ENCODE results near the gene RAD54L. TPM values are rescaled to one million over a fixed set of nuclear protein-coding genes. Genes with fewer than 3 reads are reported as not detected.

The RAD54L gene
- total RNA-seq, 1 donor from 2014 or later: 22.2 TPM

DNA sequence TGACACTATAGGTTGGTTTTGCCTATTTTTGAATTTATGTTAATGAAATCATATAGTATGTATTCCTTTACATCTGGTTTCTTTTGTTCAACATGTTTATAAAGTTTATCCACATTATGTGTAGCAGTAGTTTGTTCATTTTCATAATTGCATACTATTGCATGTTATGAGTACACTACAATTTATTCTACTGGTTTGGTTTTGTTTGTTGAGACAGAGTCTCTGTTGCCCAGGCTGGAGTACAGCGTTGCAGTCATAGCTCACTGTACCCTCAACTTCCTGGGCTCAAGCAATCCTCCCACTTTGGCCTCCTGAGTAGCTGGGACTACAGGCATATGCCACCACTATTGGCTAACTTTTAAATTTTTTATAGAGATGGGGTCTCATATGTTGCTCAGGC lies 21.0 kb downstream of the RAD54L start:
- H4K20me1 ChIP-seq (ENCODE audit: low read depth): no peaks in the 10 kb centered on the region
- no peak overlapping the region for H3K27ac Mint-ChIP-seq
- TF ChIP-seq EZH2 (IDR thresholded peaks at IDR 0.05): no peak
- TF ChIP-seq EZH2phosphoT487 (IDR thresholded peaks at IDR 0.05): no peak
- TF ChIP-seq, protein P1, sequence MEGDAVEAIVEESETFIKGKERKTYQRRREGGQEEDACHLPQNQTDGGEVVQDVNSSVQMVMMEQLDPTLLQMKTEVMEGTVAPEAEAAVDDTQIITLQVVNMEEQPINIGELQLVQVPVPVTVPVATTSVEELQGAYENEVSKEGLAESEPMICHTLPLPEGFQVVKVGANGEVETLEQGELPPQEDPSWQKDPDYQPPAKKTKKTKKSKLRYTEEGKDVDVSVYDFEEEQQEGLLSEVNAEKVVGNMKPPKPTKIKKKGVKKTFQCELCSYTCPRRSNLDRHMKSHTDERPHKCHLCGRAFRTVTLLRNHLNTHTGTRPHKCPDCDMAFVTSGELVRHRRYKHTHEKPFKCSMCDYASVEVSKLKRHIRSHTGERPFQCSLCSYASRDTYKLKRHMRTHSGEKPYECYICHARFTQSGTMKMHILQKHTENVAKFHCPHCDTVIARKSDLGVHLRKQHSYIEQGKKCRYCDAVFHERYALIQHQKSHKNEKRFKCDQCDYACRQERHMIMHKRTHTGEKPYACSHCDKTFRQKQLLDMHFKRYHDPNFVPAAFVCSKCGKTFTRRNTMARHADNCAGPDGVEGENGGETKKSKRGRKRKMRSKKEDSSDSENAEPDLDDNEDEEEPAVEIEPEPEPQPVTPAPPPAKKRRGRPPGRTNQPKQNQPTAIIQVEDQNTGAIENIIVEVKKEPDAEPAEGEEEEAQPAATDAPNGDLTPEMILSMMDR (IDR thresholded peaks at IDR 0.05): no peak
- H3K9me3 ChIP-seq (ENCODE audit: low read depth): no peaks in the 10 kb centered on the region
- H2AFZ ChIP-seq (replicated peaks): no peak overlapping the region
- H3K27me3 ChIP-seq: no peaks in the 10 kb centered on the region
- peaks cover 30% of the 10 kb centered on the region for H3K36me3 Mint-ChIP-seq
- H3K4me3 ChIP-seq: no peak overlapping the region
- H3K9ac ChIP-seq: no peak overlapping the region
- no peak for DNase-seq (ENCODE audit: low spot score)
- no peaks in the 10 kb centered on the region for H3F3A ChIP-seq (ENCODE audit: low read depth)
- H3K36me3 ChIP-seq: peaks cover 8% of the 10 kb centered on the region
- H3K9me3 Mint-ChIP-seq: no peaks in the 10 kb centered on the region
- H3K4me2 ChIP-seq: no peak overlapping the region
- H3K79me2 ChIP-seq (ENCODE audit: low read depth): no peaks in the 10 kb centered on the region
- H3K27me3 Mint-ChIP-seq (ENCODE audit: insufficient read depth, low read depth): no peaks in the 10 kb centered on the region
- H3K4me1 ChIP-seq: no peaks in the 10 kb centered on the region
- no peak overlapping the region for H3K27ac ChIP-seq
- H3K4me1 Mint-ChIP-seq: no peaks in the 10 kb centered on the region
- no peak overlapping the region for H3K4me3 Mint-ChIP-seq

DNA sequence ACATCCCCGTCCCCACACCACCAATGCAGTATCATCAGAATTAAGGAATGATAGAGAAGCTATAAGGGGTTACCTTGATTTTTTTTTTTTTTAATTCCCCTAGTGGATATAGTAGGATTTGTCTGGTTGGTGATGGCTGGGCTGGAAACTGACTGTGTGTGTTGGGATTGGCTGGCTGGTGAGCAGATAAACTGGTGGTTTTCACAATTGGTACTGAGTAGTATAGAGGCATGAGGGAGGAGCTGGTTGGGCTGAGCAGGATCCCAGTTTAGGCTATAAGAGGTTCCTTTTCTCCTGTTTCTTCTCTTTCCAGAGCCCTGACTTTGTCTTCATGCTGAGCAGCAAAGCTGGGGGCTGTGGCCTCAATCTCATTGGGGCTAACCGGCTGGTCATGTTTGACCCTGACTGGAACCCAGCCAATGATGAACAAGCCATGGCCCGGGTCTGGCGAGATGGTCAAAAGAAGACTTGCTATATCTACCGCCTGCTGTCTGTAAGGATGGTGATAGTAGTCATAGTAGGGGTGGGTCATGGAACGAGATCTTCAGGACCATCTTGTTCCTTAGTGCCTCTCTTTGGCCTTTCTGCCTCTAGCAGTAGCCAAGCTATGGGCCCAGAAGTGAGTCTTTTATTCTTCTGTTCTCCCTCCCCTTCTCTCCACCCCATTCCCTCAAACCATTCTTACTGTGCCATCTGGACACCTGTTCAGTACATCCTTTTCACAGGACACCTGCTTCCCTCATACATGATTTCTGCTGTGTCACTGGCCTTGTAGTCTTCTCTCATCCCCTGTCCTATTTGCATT lies 26.9 kb downstream of the RAD54L start:
- Mint-ChIP-seq H3K9me3 (no peaks in the 10 kb centered on the region), H3K4me1 (no peaks in the 10 kb centered on the region), H3K27me3 (ENCODE audit: insufficient read depth, low read depth) (peaks cover 2% of the 10 kb centered on the region), H3K36me3 (peaks cover 46% of the 10 kb centered on the region), H3K27ac (no peak overlapping the region), H3K4me3 (no peak overlapping the region)
- TF ChIP-seq EZH2phosphoT487 (IDR thresholded peaks at IDR 0.05): no peak
- TF ChIP-seq, protein P1 (IDR thresholded peaks at IDR 0.05): no peak
- TF ChIP-seq EZH2 (IDR thresholded peaks at IDR 0.05): no peak
- Histone ChIP-seq H3K9ac (no peak overlapping the region), H3K4me3 (no peak overlapping the region), H3K36me3 (peaks cover 11% of the 10 kb centered on the region), H3K9me3 (ENCODE audit: low read depth) (no peaks in the 10 kb centered on the region), H3K27me3 (no peaks in the 10 kb centered on the region), H3K4me2 (no peak overlapping the region), H3K79me2 (ENCODE audit: low read depth) (no peaks in the 10 kb centered on the region), H3K27ac (no peak overlapping the region), H3F3A (ENCODE audit: low read depth) (peaks cover 13% of the 10 kb centered on the region), H4K20me1 (ENCODE audit: low read depth) (no peaks in the 10 kb centered on the region), H3K4me1 (no peaks in the 10 kb centered on the region), H2AFZ (replicated peaks) (no peak overlapping the region)
- DNase-seq (ENCODE audit: low spot score): no peak

DNA sequence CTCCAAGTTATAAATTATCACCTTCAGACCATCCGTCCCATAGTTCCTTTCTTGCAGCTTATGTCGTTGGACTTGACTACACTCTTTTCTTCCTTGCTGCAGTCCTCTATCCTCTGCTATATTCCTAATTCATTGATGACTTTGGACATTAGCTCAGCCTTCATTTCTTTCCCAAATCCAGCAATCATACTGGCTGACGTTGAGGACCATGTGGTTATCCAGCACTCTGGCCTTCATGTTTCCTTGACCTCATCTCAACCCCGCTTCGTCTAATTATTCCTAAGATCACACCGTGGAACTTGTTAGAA lies 27.4 kb downstream of the RAD54L start:
- Mint-ChIP-seq H3K4me3 (no peak overlapping the region), H3K9me3 (no peaks in the 10 kb centered on the region), H3K27ac (no peak overlapping the region), H3K4me1 (no peaks in the 10 kb centered on the region), H3K36me3 (peaks cover 47% of the 10 kb centered on the region), H3K27me3 (ENCODE audit: insufficient read depth, low read depth) (peaks cover 2% of the 10 kb centered on the region)
- TF ChIP-seq, protein P1 (IDR thresholded peaks at IDR 0.05): no peak
- TF ChIP-seq EZH2phosphoT487 (IDR thresholded peaks at IDR 0.05): no peak
- TF ChIP-seq EZH2 (IDR thresholded peaks at IDR 0.05): no peak
- Histone ChIP-seq H3F3A (ENCODE audit: low read depth) (peaks cover 13% of the 10 kb centered on the region), H3K9me3 (ENCODE audit: low read depth) (no peaks in the 10 kb centered on the region), H3K79me2 (ENCODE audit: low read depth) (no peaks in the 10 kb centered on the region), H3K27me3 (no peaks in the 10 kb centered on the region), H3K27ac (no peak overlapping the region), H3K4me3 (no peak overlapping the region), H3K36me3 (peaks cover 11% of the 10 kb centered on the region), H3K4me1 (no peaks in the 10 kb centered on the region), H2AFZ (replicated peaks) (no peak overlapping the region), H3K4me2 (no peak overlapping the region), H3K9ac (no peak overlapping the region), H4K20me1 (ENCODE audit: low read depth) (no peaks in the 10 kb centered on the region)
- no peak for DNase-seq (ENCODE audit: low spot score)

All from neural progenitor cell (in vitro differentiated cells).